ENCODE measurements around the gene SF3B5. TPM values are rescaled to one million over a fixed set of nuclear protein-coding genes. Genes with fewer than 3 reads are reported as not detected.

Gene SF3B5
- total and polyA plus RNA-seq, 9 of the 15 experiments (the other 6 are each of a cell fraction or from before 2014, with no cell fraction given), result 238 to 1,211 (median 407) TPM

GRCh38 chr6:144143106-144143505 is 47.7 kb upstream of the SF3B5 start:
- no TSS peak for BruUV-seq (replicated peaks)
- ATAC-seq (no peak), DNase-seq (ENCODE audit: extremely low read depth in 1 of 4, low spot score in 3 of 4) (no peak), FAIRE-seq (no peak)
- Histone ChIP-seq H3K9ac (ENCODE audit: insufficient read depth in 1 of 2, low read depth in 2 of 2, low read length in 2 of 2) (no peak overlapping the region), H3K4me3 (no peak overlapping the region), H4K20me1 (replicated peaks; ENCODE audit: control insufficient read depth, insufficient read depth, low read length) (no peaks in the 10 kb centered on the region), H3K79me2 (ENCODE audit: control insufficient read depth, insufficient read depth, low read length) (no peaks in the 10 kb centered on the region), H3K36me3 (ENCODE audit: control insufficient read depth, insufficient read depth, low read length) (no peaks in the 10 kb centered on the region), H3K4me2 (ENCODE audit: insufficient read depth, low read length) (no peak overlapping the region), H3K9me1 (ENCODE audit: control insufficient read depth, insufficient read depth, low read length) (no peaks in the 10 kb centered on the region), H2AFZ (ENCODE audit: low read depth, low read length) (no peak overlapping the region), H3K27me3 (ENCODE audit: control insufficient read depth in 2 of 2, insufficient read depth in 2 of 2, low read length in 2 of 2) (peaks cover 2 to 6% of the 10 kb centered on the region in 2 experiments; a peak in 3 of 5 replicates), H3K27ac (ENCODE audit: extremely low read depth, low read depth, low read length) (no peak overlapping the region), H3K4me1 (replicated peaks in 1 of 2; ENCODE audit: control insufficient read depth in 2 of 2, insufficient read depth in 2 of 2, low read length in 2 of 2) (no peaks in the 10 kb centered on the region; a peak in 1 of 5 replicates), H3K9me3 (replicated peaks; ENCODE audit: control insufficient read depth, insufficient read depth, low read depth, low read length) (no peaks in the 10 kb centered on the region)
- WGBS (ENCODE audit: insufficient coverage, low coverage, missing lambda C conversion rate), result 0% methylated on average over 1 of the region's 1 CpG
- intact Hi-C loops (cut with micrococcal nuclease), result no loop called here
- ChIA-PET POLR2A (interaction anchor here (0.6 kb wide), 2 partner anchors 14 to 547 kb away, joined by 3 read pairs; no protein-coding TSS in a partner anchor), CTCF (ENCODE audit: low intra/inter-chr PET ratio) (no interaction called here)
- no peak for TF ChIP-seq MLLT1 (IDR thresholded peaks at IDR 0.05)
- TF ChIP-seq ZNF764 (CRISPR knock-in tag; IDR thresholded peaks at IDR 0.05; ENCODE audit: low read depth), result no peak
- no peak for TF ChIP-seq SNAPC5 (CRISPR knock-in tag; IDR thresholded peaks at IDR 0.05)
- no peak for TF ChIP-seq MIER1 (IDR thresholded peaks at IDR 0.05; ENCODE audit: low read depth)
- TF ChIP-seq ETV6 (IDR thresholded peaks at IDR 0.05; ENCODE audit: borderline replicate concordance in 1 of 2, low read depth in 2 of 2, low read length in 1 of 2), result no peak
- no peak for TF ChIP-seq ETV6 (CRISPR knock-in tag; IDR thresholded peaks at IDR 0.05; ENCODE audit: borderline replicate concordance)
- no peak for TF ChIP-seq TRIM25 (IDR thresholded peaks at IDR 0.05; ENCODE audit: borderline replicate concordance)
- TF ChIP-seq CBFB (CRISPR knock-in tag; IDR thresholded peaks at IDR 0.05), result no peak
- TF ChIP-seq LEF1 (IDR thresholded peaks at IDR 0.05), result no peak
- no peak for TF ChIP-seq CHCHD3 (CRISPR knock-in tag; IDR thresholded peaks at IDR 0.05)
- in situ Hi-C loops (cut with MboI), result no loop called here
